OCI-LY3 (cell line): Measurements from ENCODE around the gene LAMC1.

Experiments
- H2AFZ ChIP-seq: fragments of 200-600, 300-600 bp; shearing (Covaris generic); 2 replicates; pipeline ENCODE4 v1.6.0; 2014; ENCODE audit warnings: antibody characterized with exemption, low read depth, low read length
- H3K27ac ChIP-seq: fragments of 200-600, 300-600 bp; sonication (generic); 2 replicates; pipeline ENCODE4 v1.5.1; 2014; ENCODE audit warnings: mild to moderate bottlenecking, low read length, moderate library complexity, mixed read lengths
- H3K27me3 ChIP-seq: fragments of 200-600, 300-600 bp; sonication (generic); 2 replicates; pipeline ENCODE4 v1.6.1; 2014; ENCODE audit warnings: low read depth, low read length, mixed read lengths
- H3K36me3 ChIP-seq: fragments of 200-600, 300-600 bp; sonication (generic); replicated peaks from 2 replicates; pipeline ENCODE3; 2014; ENCODE audit warnings: low read depth, low read length, mixed read lengths
- H3K4me1 ChIP-seq: fragments of 300-600, 200-600 bp; sonication (generic); 2 replicates; pipeline ENCODE4 v1.6.1; 2014; ENCODE audit warnings: low read length, mixed read lengths
- H3K4me2 ChIP-seq: fragments of 200-600, 300-600 bp; sonication (generic); 2 replicates; pipeline ENCODE4 v1.6.1; 2014; ENCODE audit warnings: low read length, mixed read lengths
- H3K4me3 ChIP-seq: fragments of 300-600, 200-600 bp; sonication (generic); 2 replicates; pipeline ENCODE4 v1.5.1; 2014; ENCODE audit warnings: antibody characterized with exemption, mild to moderate bottlenecking, low read length, moderate library complexity
- H3K79me2 ChIP-seq: fragments of 300-600, 200-600 bp; shearing (Covaris generic); 2 replicates; pipeline ENCODE4 v1.6.1; 2014; ENCODE audit warnings: mild to moderate bottlenecking, low read length, mixed read lengths
- H3K9ac ChIP-seq: fragments of 300-600, 200-600 bp; shearing (Covaris generic); 2 replicates; pipeline ENCODE4 v1.6.0; 2014; ENCODE audit warnings: mild to moderate bottlenecking, low read length, moderate library complexity
- H3K9me3 ChIP-seq: fragments of 200-600, 300-600 bp; shearing (Covaris generic); 2 replicates; pipeline ENCODE4 v1.6.1; 2014; ENCODE audit warnings: low read length, mixed read lengths; ENCODE audit not compliant: insufficient read depth
- H4K20me1 ChIP-seq: fragments of 200-600, 300-600 bp; sonication (generic); 2 replicates; pipeline ENCODE4 v1.6.1; 2016; ENCODE audit warnings: low read length, mixed read lengths; ENCODE audit not compliant: insufficient read depth
- CTCF ChIP-seq: fragments of 200-600, 300-600 bp; sonication (generic); IDR thresholded peaks from 2 replicates; pipeline ENCODE4 v1.5.1; 2014; ENCODE audit warnings: antibody characterized with exemption, low read length, low read depth
- EZH2phosphoT487 ChIP-seq: fragments of 200-600 bp; shearing (Covaris generic); IDR thresholded peaks from 2 replicates; pipeline ENCODE4 v1.6.1; 2018; ENCODE audit warnings: antibody characterized with exemption, mixed run types, low read depth

Gene LAMC1

GRCh38 chr1:183073320-183073719, 50.1 kb downstream of the LAMC1 start:
- Histone ChIP-seq H3K27me3 (no peaks in the 10 kb centered on the region), H3K79me2 (peaks cover 42% of the 10 kb centered on the region), H4K20me1 (peaks cover 50% of the 10 kb centered on the region), H3K4me1 (peaks cover 23% of the 10 kb centered on the region), H2AFZ (no peak overlapping the region), H3K9me3 (no peaks in the 10 kb centered on the region; the same call in 1 of the 2 replicates), H3K36me3 (no peaks in the 10 kb centered on the region), H3K4me3 (no peak overlapping the region), H3K27ac (no peak overlapping the region), H3K9ac (no peak overlapping the region), H3K4me2 (no peak overlapping the region)
- TF ChIP-seq CTCF (no peak), EZH2phosphoT487 (no peak)

GRCh38 chr1:183074215-183074614, 51.0 kb downstream of the LAMC1 start:
- no peak overlapping the region for H3K9ac ChIP-seq
- H4K20me1 ChIP-seq, result peaks cover 50% of the 10 kb centered on the region
- peaks cover 23% of the 10 kb centered on the region for H3K4me1 ChIP-seq
- peaks cover 42% of the 10 kb centered on the region for H3K79me2 ChIP-seq
- no peak overlapping the region for H3K4me2 ChIP-seq
- H3K4me3 ChIP-seq, result no peak overlapping the region
- no peaks in the 10 kb centered on the region; the same call in 1 of the 2 replicates for H3K9me3 ChIP-seq
- H2AFZ ChIP-seq, result no peak overlapping the region
- no peak overlapping the region for H3K27ac ChIP-seq
- H3K36me3 ChIP-seq, result no peaks in the 10 kb centered on the region
- H3K27me3 ChIP-seq, result no peaks in the 10 kb centered on the region
- no peak for TF ChIP-seq CTCF
- no peak for TF ChIP-seq EZH2phosphoT487

GRCh38 chr1:183075861-183076260, 52.6 kb downstream of the LAMC1 start:
- H3K4me2 ChIP-seq, result no peak overlapping the region
- H2AFZ ChIP-seq, result no peak overlapping the region
- peaks cover 37% of the 10 kb centered on the region for H3K79me2 ChIP-seq
- H3K4me1 ChIP-seq, result peaks cover 20% of the 10 kb centered on the region
- no peaks in the 10 kb centered on the region; the same call in 1 of the 2 replicates for H3K9me3 ChIP-seq
- peaks cover 34% of the 10 kb centered on the region for H4K20me1 ChIP-seq
- TF ChIP-seq CTCF (no peak), EZH2phosphoT487 (no peak)
- no peaks in the 10 kb centered on the region for H3K36me3 ChIP-seq
- H3K27ac ChIP-seq, result no peak overlapping the region
- no peaks in the 10 kb centered on the region for H3K27me3 ChIP-seq
- no peak overlapping the region for H3K9ac ChIP-seq
- H3K4me3 ChIP-seq, result no peak overlapping the region

- Histone ChIP-seq H3K36me3 (no peaks in the 10 kb centered on the region), H3K27me3 (no peaks in the 10 kb centered on the region), H3K79me2 (peaks cover 24% of the 10 kb centered on the region), H3K4me2 (no peak overlapping the region), H2AFZ (no peak overlapping the region), H3K4me3 (no peak overlapping the region), H4K20me1 (peaks cover 22% of the 10 kb centered on the region), H3K27ac (no peak overlapping the region), H3K9ac (no peak overlapping the region), H3K4me1 (peaks cover 8% of the 10 kb centered on the region), H3K9me3 (no peaks in the 10 kb centered on the region; the same call in 1 of the 2 replicates)
- TF ChIP-seq EZH2phosphoT487 (no peak), CTCF (no peak)
Measured at GRCh38 chr1:183077097-183077496, 53.9 kb downstream of the LAMC1 start.
